ENCODE results near the gene HTT. TPM values are rescaled to one million over a fixed set of nuclear protein-coding genes. Genes with fewer than 3 reads are reported as not detected.

HTT gene
- total RNA-seq, 2 donors from 2014 or later, result 56.3 to 89.5 TPM

GRCh38 chr4:3219761-3220475 lies 145.4 kb downstream of the HTT start:
- no peak overlapping the region for H3K4me3 ChIP-seq
- no peaks in the 10 kb centered on the region for H3K27me3 ChIP-seq (replicated peaks; ENCODE audit: insufficient read depth)
- H3K9me3 ChIP-seq, result no peaks in the 10 kb centered on the region
- ATAC-seq (ENCODE audit: insufficient number of reproducible peaks, low FRiP score, low read depth) (no peak), DNase-seq (ENCODE audit: low spot score) (no peak)
- H3K36me3 ChIP-seq, result peaks cover 46% of the 10 kb centered on the region
- no peak for TF ChIP-seq CTCF (IDR thresholded peaks at IDR 0.05)
- no peak overlapping the region for H3K27ac ChIP-seq
- no peaks in the 10 kb centered on the region for H3K4me1 ChIP-seq (ENCODE audit: control insufficient read depth in 1 of 2, low read depth in 2 of 2)

GRCh38 chr4:3220476-3221183 lies 146.1 kb downstream of the HTT start:
- no peaks in the 10 kb centered on the region for H3K9me3 ChIP-seq
- H3K36me3 ChIP-seq, result peaks cover 46% of the 10 kb centered on the region
- no peaks in the 10 kb centered on the region for H3K4me1 ChIP-seq (ENCODE audit: control insufficient read depth in 1 of 2, low read depth in 2 of 2)
- TF ChIP-seq CTCF (IDR thresholded peaks at IDR 0.05), result no peak
- ATAC-seq (ENCODE audit: insufficient number of reproducible peaks, low FRiP score, low read depth) (no peak), DNase-seq (ENCODE audit: low spot score) (no peak)
- no peaks in the 10 kb centered on the region for H3K27me3 ChIP-seq (replicated peaks; ENCODE audit: insufficient read depth)
- no peak overlapping the region for H3K4me3 ChIP-seq
- H3K27ac ChIP-seq, result no peak overlapping the region

- no peaks in the 10 kb centered on the region for H3K9me3 ChIP-seq
- no peak for DNase-seq (ENCODE audit: low spot score)
- H3K36me3 ChIP-seq, result peaks cover 46% of the 10 kb centered on the region
Observed at GRCh38 chr4:3221184-3221494, 146.7 kb downstream of the HTT start.

GRCh38 chr4:3221996-3222395 lies 147.5 kb downstream of the HTT start:
- Histone ChIP-seq H3K36me3 (peaks cover 46% of the 10 kb centered on the region), H3K4me1 (ENCODE audit: control insufficient read depth in 1 of 2, low read depth in 2 of 2) (no peaks in the 10 kb centered on the region), H3K4me3 (no peak overlapping the region), H3K27me3 (replicated peaks; ENCODE audit: insufficient read depth) (no peaks in the 10 kb centered on the region), H3K9me3 (no peaks in the 10 kb centered on the region), H3K27ac (no peak overlapping the region)
- no peak for TF ChIP-seq CTCF (IDR thresholded peaks at IDR 0.05)
- no peak for ATAC-seq (ENCODE audit: insufficient number of reproducible peaks, low FRiP score, low read depth)
- DNase-seq (ENCODE audit: low spot score), result no peak

More at GRCh38 chr4:3221184-3221494, 146.7 kb downstream of the HTT start:
- Histone ChIP-seq H3K27me3 (replicated peaks; ENCODE audit: insufficient read depth) (no peaks in the 10 kb centered on the region), H3K4me1 (ENCODE audit: control insufficient read depth in 1 of 2, low read depth in 2 of 2) (no peaks in the 10 kb centered on the region), H3K27ac (no peak overlapping the region), H3K4me3 (no peak overlapping the region)
- no peak for ATAC-seq (ENCODE audit: insufficient number of reproducible peaks, low FRiP score, low read depth)
- no peak for TF ChIP-seq CTCF (IDR thresholded peaks at IDR 0.05)

GRCh38 chr4:3223346-3223745 lies 148.9 kb downstream of the HTT start:
- Histone ChIP-seq H3K27ac (no peak overlapping the region), H3K27me3 (replicated peaks; ENCODE audit: insufficient read depth) (no peaks in the 10 kb centered on the region), H3K9me3 (no peaks in the 10 kb centered on the region), H3K36me3 (peaks cover 36% of the 10 kb centered on the region), H3K4me1 (ENCODE audit: control insufficient read depth in 1 of 2, low read depth in 2 of 2) (peaks cover 0 to 7% of the 10 kb centered on the region in 2 donors), H3K4me3 (no peak overlapping the region)
- DNase-seq (ENCODE audit: low spot score) (no peak), ATAC-seq (ENCODE audit: insufficient number of reproducible peaks, low FRiP score, low read depth) (no peak)
- no peak for TF ChIP-seq CTCF (IDR thresholded peaks at IDR 0.05)

All from thoracic aorta (tissue), 2 donors.